Activated CD4-positive, alpha-beta T cell treated with anti-CD3 and anti-CD28 coated beads for 36 hours (primary cell): ENCODE results near the gene MADCAM1. TPM values are rescaled to one million over a fixed set of nuclear protein-coding genes. Genes with fewer than 3 reads are reported as not detected.
A peak's percentile ranks its signal among the peaks of the same experiment; 100 is the strongest.

Experiments
- ATAC-seq: fragments of 200-7000 bp; cut with Tn5 transposase; one replicate; pipeline ENCODE4 v1.10.0; 2021; ENCODE audit warnings: mild to moderate bottlenecking, moderate library complexity
- CTCF ChIA-PET: fragments of 350-600 bp; sonication (Branson Sonifier 250); formaldehyde crosslinking; loops from one replicate; lab custom pipeline; 2021; ENCODE audit warnings: antibody characterized with exemption; lab: Charles Lee
- POLR2A ChIA-PET: fragments of 350-600 bp; sonication (Branson Sonifier 250); formaldehyde crosslinking; loops from one replicate; lab custom pipeline; 2021; ENCODE audit warnings: antibody characterized with exemption, inconsistent platforms; lab: Charles Lee
- DNase-seq: peaks from one replicate; pipeline ENCODE4 v3.0.0-alpha.2; 2020
- H3K27ac Mint-ChIP-seq: one replicate; pipeline ENCODE4 v1.8.0; 2021; ENCODE audit warnings: mixed read lengths
- H3K27me3 Mint-ChIP-seq: one replicate; pipeline ENCODE4 v1.8.0; 2021; ENCODE audit warnings: mixed read lengths
- H3K36me3 Mint-ChIP-seq: one replicate; pipeline ENCODE4 v1.8.0; 2021; ENCODE audit warnings: low read depth, mixed read lengths
- H3K4me1 Mint-ChIP-seq: one replicate; pipeline ENCODE4 v1.8.0; 2021; ENCODE audit warnings: mixed read lengths
- H3K4me3 Mint-ChIP-seq: one replicate; pipeline ENCODE4 v1.8.0; 2021; ENCODE audit warnings: mild to moderate bottlenecking, moderate library complexity, mixed read lengths
- H3K9me3 Mint-ChIP-seq: one replicate; pipeline ENCODE4 v1.8.0; 2021; ENCODE audit warnings: low read depth, mixed read lengths
- intact Hi-C, 2 experiments: fragments of 100-400 bp; cut with DNase I in 1 of 2; cut with micrococcal nuclease in 1 of 2; formaldehyde crosslinking; loops; one replicate each; pipeline versions ENCODE4 v1.14.2 to v1.15.1; 2022 to 2024; cut with DNase I, micrococcal nuclease
- total RNA-seq, 2 experiments: library from RNA; stranded (reverse); gene quantifications; one replicate each; pipeline ENCODE4 v1.2.3, GENCODE V29; 2021

MADCAM1 gene
- total RNA-seq, 2 experiments from 2014 or later: 0.14 TPM; not detected in 1

- Mint-ChIP-seq H3K4me1 (peaks cover 11% of the 10 kb centered on the region), H3K27me3 (peaks cover 16% of the 10 kb centered on the region), H3K4me3 (no peak overlapping the region), H3K36me3 (peaks cover 17% of the 10 kb centered on the region), H3K9me3 (peaks cover 18% of the 10 kb centered on the region), H3K27ac (no peak overlapping the region)
- DNase-seq (no peak), ATAC-seq (no peak)
- CTCF ChIA-PET: no interaction called here
- POLR2A ChIA-PET: no interaction called here
- intact Hi-C loops: loop anchor here in 1 of 2 experiments (10.0 kb wide), 1 partner anchor 98 kb away; no protein-coding TSS in a partner anchor
These were observed 13.9 kb upstream of the MADCAM1 start for GRCh38 chr19:482186-483041.

GRCh38 chr19:483332-484072 lies 12.8 kb upstream of the MADCAM1 start:
- Mint-ChIP-seq H3K27me3 (peaks cover 16% of the 10 kb centered on the region), H3K36me3 (peaks cover 17% of the 10 kb centered on the region), H3K27ac (no peak overlapping the region), H3K9me3 (peaks cover 18% of the 10 kb centered on the region), H3K4me1 (peaks cover 11% of the 10 kb centered on the region), H3K4me3 (no peak overlapping the region)
- ChIA-PET POLR2A (no interaction called here), CTCF (no interaction called here)
- no peak for ATAC-seq
- intact Hi-C loops: loop anchor here in 1 of 2 experiments (10.0 kb wide), 1 partner anchor 99 kb away; no protein-coding TSS in a partner anchor
- DNase-seq: no peak

GRCh38 chr19:484494-484893 lies 11.8 kb upstream of the MADCAM1 start:
- POLR2A ChIA-PET: no interaction called here
- no peak for DNase-seq
- peaks cover 17% of the 10 kb centered on the region for H3K36me3 Mint-ChIP-seq
- CTCF ChIA-PET: no interaction called here
- H3K27ac Mint-ChIP-seq: no peak overlapping the region
- H3K9me3 Mint-ChIP-seq: peaks cover 18% of the 10 kb centered on the region
- intact Hi-C loops: loop anchor here in 1 of 2 experiments (10.0 kb wide), 1 partner anchor 100 kb away; no protein-coding TSS in a partner anchor
- ATAC-seq: no peak
- H3K27me3 Mint-ChIP-seq: peaks cover 16% of the 10 kb centered on the region
- H3K4me1 Mint-ChIP-seq: peaks cover 11% of the 10 kb centered on the region
- no peak overlapping the region for H3K4me3 Mint-ChIP-seq

GRCh38 chr19:485077-485476 lies 11.2 kb upstream of the MADCAM1 start:
- Mint-ChIP-seq H3K27ac (no peak overlapping the region), H3K9me3 (peaks cover 15% of the 10 kb centered on the region), H3K36me3 (peaks cover 13% of the 10 kb centered on the region), H3K4me3 (no peak overlapping the region), H3K27me3 (peaks cover 16% of the 10 kb centered on the region), H3K4me1 (peaks cover 8% of the 10 kb centered on the region)
- CTCF ChIA-PET: interaction anchor here (1.0 kb wide), 1 partner anchor 25 kb away, joined by 4 read pairs; no protein-coding TSS in a partner anchor
- POLR2A ChIA-PET: no interaction called here
- intact Hi-C loops: loop anchor here (5.0 to 10.0 kb wide), 2 partner anchors 100 to 103 kb away; no protein-coding TSS in a partner anchor
- no peak for DNase-seq
- no peak for ATAC-seq

GRCh38 chr19:485583-486236 lies 10.6 kb upstream of the MADCAM1 start:
- H3K27me3 Mint-ChIP-seq: peaks cover 13% of the 10 kb centered on the region

GRCh38 chr19:488505-489417 lies 7.5 kb upstream of the MADCAM1 start:
- POLR2A ChIA-PET: interaction anchor here (0.9 kb wide), 1 partner anchor 22 kb away, joined by 3 read pairs; no protein-coding TSS in a partner anchor
- peaks cover 2% of the 10 kb centered on the region for H3K4me1 Mint-ChIP-seq
- no peaks in the 10 kb centered on the region for H3K9me3 Mint-ChIP-seq
- peaks cover 10% of the 10 kb centered on the region for H3K27me3 Mint-ChIP-seq
- intact Hi-C loops: loop anchor here (1.0 to 10.0 kb wide), 5 partner anchors 18 to 144 kb away; partner anchors contain the start of genes TPGS1 (in 2 of the 2) and MIER2 (in 1 of the 2)
- DNase-seq: peak; percentile 93
- peak overlapping the region; percentile 75 for H3K27ac Mint-ChIP-seq
- ATAC-seq: peak; percentile 91
- CTCF ChIA-PET: interaction anchor here (1.6 kb wide), 1 partner anchor 18 kb away, joined by 7 read pairs; no protein-coding TSS in a partner anchor
- peak overlapping the region; percentile 71 for H3K4me3 Mint-ChIP-seq
- no peaks in the 10 kb centered on the region for H3K36me3 Mint-ChIP-seq

More at GRCh38 chr19:485583-486236, 10.6 kb upstream of the MADCAM1 start:
- H3K4me3 Mint-ChIP-seq: no peak overlapping the region
- ATAC-seq (no peak), DNase-seq (no peak)
- no peak overlapping the region for H3K27ac Mint-ChIP-seq
- H3K9me3 Mint-ChIP-seq: peaks cover 8% of the 10 kb centered on the region
- peaks cover 2% of the 10 kb centered on the region for H3K4me1 Mint-ChIP-seq
- peaks cover 7% of the 10 kb centered on the region for H3K36me3 Mint-ChIP-seq
- intact Hi-C loops: loop anchor here (5.0 to 10.0 kb wide), 2 partner anchors 101 to 103 kb away; no protein-coding TSS in a partner anchor
- ChIA-PET CTCF (interaction anchor here (0.6 to 1.0 kb wide), 3 partner anchors 25 to 736 kb away, joined by 3 to 4 read pairs (median 4); no protein-coding TSS in a partner anchor), POLR2A (no interaction called here)

- CTCF ChIA-PET: interaction anchor here (1.5 to 1.6 kb wide), 2 partner anchors 17 to 21 kb away, joined by 5 to 7 read pairs; no protein-coding TSS in a partner anchor
- no peak for DNase-seq
- intact Hi-C loops: loop anchor here (1.0 to 10.0 kb wide), 5 partner anchors 17 to 145 kb away; partner anchors contain the start of genes TPGS1 (in 2 of the 2) and MIER2 (in 1 of the 2)
These were observed 6.7 kb upstream of the MADCAM1 start for GRCh38 chr19:489418-490196.

GRCh38 chr19:491146-491741 lies 5.0 kb upstream of the MADCAM1 start:
- peaks cover 2% of the 10 kb centered on the region for H3K4me1 Mint-ChIP-seq
- H3K27me3 Mint-ChIP-seq: peaks cover 3% of the 10 kb centered on the region
- intact Hi-C loops: no loop called here
- no peak for ATAC-seq
- H3K36me3 Mint-ChIP-seq: no peaks in the 10 kb centered on the region
- DNase-seq: peak; percentile 63
- no peak overlapping the region for H3K27ac Mint-ChIP-seq
- no peak overlapping the region for H3K4me3 Mint-ChIP-seq
- POLR2A ChIA-PET: no interaction called here
- H3K9me3 Mint-ChIP-seq: no peaks in the 10 kb centered on the region
- CTCF ChIA-PET: interaction anchor here (1.5 to 2.1 kb wide), 2 partner anchors 15 to 19 kb away, joined by 5 to 8 read pairs; partner anchors contain the start of gene TPGS1

More at GRCh38 chr19:489418-490196, 6.7 kb upstream of the MADCAM1 start:
- H3K36me3 Mint-ChIP-seq: no peaks in the 10 kb centered on the region
- peak overlapping the region; percentile 71 for H3K4me3 Mint-ChIP-seq
- peaks cover 2% of the 10 kb centered on the region for H3K4me1 Mint-ChIP-seq
- peak overlapping the region; percentile 47 for H3K27ac Mint-ChIP-seq
- peak; percentile 20 for ATAC-seq
- POLR2A ChIA-PET: interaction anchor here (0.9 kb wide), 1 partner anchor 21 kb away, joined by 3 read pairs; no protein-coding TSS in a partner anchor
- no peaks in the 10 kb centered on the region for H3K9me3 Mint-ChIP-seq
- peaks cover 8% of the 10 kb centered on the region for H3K27me3 Mint-ChIP-seq

GRCh38 chr19:492091-492531 lies 4.2 kb upstream of the MADCAM1 start:
- Mint-ChIP-seq H3K9me3 (no peaks in the 10 kb centered on the region), H3K27ac (no peak overlapping the region), H3K4me3 (no peak overlapping the region), H3K36me3 (no peaks in the 10 kb centered on the region), H3K4me1 (peaks cover 2% of the 10 kb centered on the region), H3K27me3 (peaks cover 2% of the 10 kb centered on the region)
- ATAC-seq: no peak
- intact Hi-C loops: no loop called here
- POLR2A ChIA-PET: no interaction called here
- CTCF ChIA-PET: interaction anchor here (1.4 to 2.1 kb wide), 2 partner anchors 15 to 18 kb away, joined by 6 to 8 read pairs; partner anchors contain the start of gene TPGS1
- peak; percentile 78 for DNase-seq
